Tibial nerve (tissue), 4 donors: ENCODE results near the gene ACTL9.

ENCODE experiments used
- CTCF ChIP-seq, 5 experiments: fragments of 200-600 bp in 3 of 5; fragments of 450-650 bp in 2 of 5; sonication (generic) in 3 of 5; IDR thresholded peaks; one replicate each; pipeline ENCODE4 v1.5.1; 2016 to 2019; ENCODE audit warnings: antibody characterized with exemption in 5 of 5, mild to moderate bottlenecking in 3 of 5, moderate library complexity in 2 of 5
- EP300 ChIP-seq, 2 donors: sonication (generic); formaldehyde crosslinking; IDR thresholded peaks; one replicate each; pipeline ENCODE4 v1.6.1; 2017; ENCODE audit warnings: antibody characterized with exemption in 2 of 2, mild to moderate bottlenecking in 1 of 2
- POLR2A ChIP-seq, 2 donors: fragments of 450-650 bp; IDR thresholded peaks; one replicate each; pipeline ENCODE4 v1.6.1; 2017; ENCODE audit warnings: antibody characterized with exemption in 2 of 2, mild to moderate bottlenecking in 2 of 2, moderate library complexity in 2 of 2

GRCh38 chr19:8654591-8655339 is 43.8 kb downstream of the ACTL9 start:
- TF ChIP-seq CTCF (IDR thresholded peaks at IDR 0.05): peak; percentile 71 to 99 (median 97)
- no peak for TF ChIP-seq POLR2A (IDR thresholded peaks at IDR 0.05)
- no peak for TF ChIP-seq EP300 (IDR thresholded peaks at IDR 0.05)
